GM19463 (cell line): ENCODE results near the gene CMC2.

Source experiments
- ATAC-seq: cut with Tn5 transposase; IDR thresholded peaks from one replicate; pipeline ENCODE4 v1.9.1; 2021; ENCODE audit warnings: mild to moderate bottlenecking, moderate library complexity; ENCODE audit not compliant: unreplicated experiment

Gene CMC2

GRCh38 chr16:80938004-80938878 is 68.4 kb downstream of the CMC2 start:
- no peak for ATAC-seq

GRCh38 chr16:80936410-80936809 is 70.3 kb downstream of the CMC2 start:
- no peak for ATAC-seq

- no peak for ATAC-seq
Measured at GRCh38 chr16:80935691-80936090, 71.0 kb downstream of the CMC2 start.

GRCh38 chr16:80932708-80933095 is 74.0 kb downstream of the CMC2 start:
- ATAC-seq: no peak

- ATAC-seq: no peak
Measured at GRCh38 chr16:80931801-80932707, 74.6 kb downstream of the CMC2 start.

GRCh38 chr16:80924372-80924978 is 82.2 kb downstream of the CMC2 start:
- ATAC-seq: peak; percentile 69

GRCh38 chr16:80923356-80923755 is 83.3 kb downstream of the CMC2 start:
- ATAC-seq: no peak
